Parathyroid adenoma (tissue), 2 donors: ENCODE results near the gene PRKAR1B.

ENCODE experiments used
- H2AFZ ChIP-seq: fragments of 300-600 bp; sonication (generic); one replicate; pipeline ENCODE4 v1.7.0; 2017; ENCODE audit warnings: antibody characterized with exemption, mild to moderate bottlenecking
- H3K27ac ChIP-seq: fragments of 300-600 bp; sonication (generic); one replicate; pipeline ENCODE4 v1.7.0; 2017
- H3K27me3 ChIP-seq: fragments of 300-600 bp; sonication (generic); one replicate; pipeline ENCODE4 v1.7.0; 2017; ENCODE audit warnings: low read length; ENCODE audit not compliant: control insufficient read depth, insufficient read depth
- H3K36me3 ChIP-seq: fragments of 300-600 bp; sonication (generic); one replicate; pipeline ENCODE4 v1.7.0; 2017; ENCODE audit warnings: low read length; ENCODE audit not compliant: control insufficient read depth, insufficient read depth
- H3K4me1 ChIP-seq: fragments of 300-600 bp; sonication (generic); one replicate; pipeline ENCODE4 v1.7.0; 2017; ENCODE audit warnings: control low read depth
- H3K4me2 ChIP-seq: fragments of 300-600 bp; sonication (generic); one replicate; pipeline ENCODE4 v1.7.0; 2017; ENCODE audit warnings: low read length
- H3K4me3 ChIP-seq: fragments of 300-600 bp; sonication (generic); one replicate; pipeline ENCODE4 v1.7.0; 2017; ENCODE audit warnings: low read depth, low read length
- H3K79me2 ChIP-seq: fragments of 300-600 bp; sonication (generic); one replicate; pipeline ENCODE4 v1.7.0; 2017; ENCODE audit warnings: control low read depth
- H3K9ac ChIP-seq: fragments of 300-600 bp; sonication (generic); one replicate; pipeline ENCODE4 v1.7.0; 2017; ENCODE audit warnings: mild to moderate bottlenecking
- H3K9me3 ChIP-seq: fragments of 300-600 bp; sonication (generic); one replicate; pipeline ENCODE4 v1.7.0; 2017; ENCODE audit warnings: low read length; ENCODE audit not compliant: control insufficient read depth
- CTCF ChIP-seq: fragments of 300-600 bp; sonication (generic); IDR thresholded peaks from one replicate; pipeline ENCODE4 v1.7.0; 2017; ENCODE audit warnings: antibody characterized with exemption, mild to moderate bottlenecking
- donor health status: primary hyperparathyroidism.

The PRKAR1B gene

GRCh38 chr7:671415-672042 lies 55.6 kb downstream of the PRKAR1B start:
- Histone ChIP-seq H3K9me3 (no peaks in the 10 kb centered on the region), H3K36me3 (no peaks in the 10 kb centered on the region), H3K9ac (no peak overlapping the region), H3K79me2 (no peaks in the 10 kb centered on the region), H2AFZ (no peak overlapping the region), H3K4me3 (no peak overlapping the region), H3K27me3 (no peaks in the 10 kb centered on the region), H3K4me2 (no peak overlapping the region), H3K4me1 (no peaks in the 10 kb centered on the region), H3K27ac (no peak overlapping the region)
- TF ChIP-seq CTCF: no peak

- H3K9ac ChIP-seq: no peak overlapping the region
- no peak overlapping the region for H3K4me3 ChIP-seq
- no peaks in the 10 kb centered on the region for H3K27me3 ChIP-seq
- H2AFZ ChIP-seq: no peak overlapping the region
- no peaks in the 10 kb centered on the region for H3K79me2 ChIP-seq
- no peaks in the 10 kb centered on the region for H3K4me1 ChIP-seq
- no peak overlapping the region for H3K27ac ChIP-seq
- H3K9me3 ChIP-seq: no peaks in the 10 kb centered on the region
- no peaks in the 10 kb centered on the region for H3K36me3 ChIP-seq
- H3K4me2 ChIP-seq: no peak overlapping the region
- TF ChIP-seq CTCF: no peak
Observed at GRCh38 chr7:670501-671390, 56.3 kb downstream of the PRKAR1B start.

- Histone ChIP-seq H3K27ac (no peak overlapping the region), H3K4me2 (no peak overlapping the region), H3K4me1 (no peaks in the 10 kb centered on the region), H3K79me2 (no peaks in the 10 kb centered on the region), H3K4me3 (no peak overlapping the region), H3K9me3 (no peaks in the 10 kb centered on the region), H3K9ac (no peak overlapping the region), H2AFZ (no peak overlapping the region), H3K36me3 (no peaks in the 10 kb centered on the region), H3K27me3 (no peaks in the 10 kb centered on the region)
- no peak for TF ChIP-seq CTCF
Observed at GRCh38 chr7:668958-669357, 58.1 kb downstream of the PRKAR1B start.

- H3K27ac ChIP-seq: no peak overlapping the region
- no peaks in the 10 kb centered on the region for H3K4me1 ChIP-seq
Observed at GRCh38 chr7:668139-668931, 58.7 kb downstream of the PRKAR1B start.

More at GRCh38 chr7:668139-668931, 58.7 kb downstream of the PRKAR1B start:
- H2AFZ ChIP-seq: no peak overlapping the region
- no peak overlapping the region for H3K9ac ChIP-seq
- H3K4me2 ChIP-seq: no peak overlapping the region
- no peak overlapping the region for H3K4me3 ChIP-seq
- H3K36me3 ChIP-seq: no peaks in the 10 kb centered on the region
- no peak for TF ChIP-seq CTCF
- no peaks in the 10 kb centered on the region for H3K79me2 ChIP-seq
- no peaks in the 10 kb centered on the region for H3K27me3 ChIP-seq
- no peaks in the 10 kb centered on the region for H3K9me3 ChIP-seq
